GM12872 (cell line): ENCODE results near the gene SPTBN1.

Experiments
- TF ChIP-seq, protein P1 (sequence below): IDR thresholded peaks from 3 replicates; pipeline ENCODE4 v1.5.1; 2011; ENCODE audit warnings: low read depth, mild to moderate bottlenecking, low read length, moderate library complexity; ENCODE audit not compliant: insufficient read depth

The SPTBN1 gene

DNA sequence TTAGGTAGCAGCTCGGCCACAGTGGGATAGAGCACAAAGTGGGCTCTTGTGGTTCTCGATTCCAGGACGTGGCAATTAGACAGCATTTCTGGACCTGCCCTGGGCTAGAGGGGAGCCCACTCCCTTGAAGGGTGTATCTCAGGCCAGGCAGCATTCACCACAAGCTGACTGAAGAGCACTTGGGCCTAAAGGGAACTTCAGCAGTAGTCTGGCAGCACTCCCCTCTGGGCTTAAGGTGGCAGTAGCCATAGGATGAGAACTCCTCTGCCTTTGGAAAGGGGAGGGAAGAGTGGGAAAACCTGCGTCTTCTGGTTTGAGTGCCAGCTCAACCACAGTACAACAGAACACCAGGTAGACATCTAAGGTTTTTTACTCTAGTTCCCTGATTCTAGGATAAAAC, 239.3 kb downstream of the SPTBN1 start:
- TF ChIP-seq, protein P1, sequence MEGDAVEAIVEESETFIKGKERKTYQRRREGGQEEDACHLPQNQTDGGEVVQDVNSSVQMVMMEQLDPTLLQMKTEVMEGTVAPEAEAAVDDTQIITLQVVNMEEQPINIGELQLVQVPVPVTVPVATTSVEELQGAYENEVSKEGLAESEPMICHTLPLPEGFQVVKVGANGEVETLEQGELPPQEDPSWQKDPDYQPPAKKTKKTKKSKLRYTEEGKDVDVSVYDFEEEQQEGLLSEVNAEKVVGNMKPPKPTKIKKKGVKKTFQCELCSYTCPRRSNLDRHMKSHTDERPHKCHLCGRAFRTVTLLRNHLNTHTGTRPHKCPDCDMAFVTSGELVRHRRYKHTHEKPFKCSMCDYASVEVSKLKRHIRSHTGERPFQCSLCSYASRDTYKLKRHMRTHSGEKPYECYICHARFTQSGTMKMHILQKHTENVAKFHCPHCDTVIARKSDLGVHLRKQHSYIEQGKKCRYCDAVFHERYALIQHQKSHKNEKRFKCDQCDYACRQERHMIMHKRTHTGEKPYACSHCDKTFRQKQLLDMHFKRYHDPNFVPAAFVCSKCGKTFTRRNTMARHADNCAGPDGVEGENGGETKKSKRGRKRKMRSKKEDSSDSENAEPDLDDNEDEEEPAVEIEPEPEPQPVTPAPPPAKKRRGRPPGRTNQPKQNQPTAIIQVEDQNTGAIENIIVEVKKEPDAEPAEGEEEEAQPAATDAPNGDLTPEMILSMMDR, result no peak

DNA sequence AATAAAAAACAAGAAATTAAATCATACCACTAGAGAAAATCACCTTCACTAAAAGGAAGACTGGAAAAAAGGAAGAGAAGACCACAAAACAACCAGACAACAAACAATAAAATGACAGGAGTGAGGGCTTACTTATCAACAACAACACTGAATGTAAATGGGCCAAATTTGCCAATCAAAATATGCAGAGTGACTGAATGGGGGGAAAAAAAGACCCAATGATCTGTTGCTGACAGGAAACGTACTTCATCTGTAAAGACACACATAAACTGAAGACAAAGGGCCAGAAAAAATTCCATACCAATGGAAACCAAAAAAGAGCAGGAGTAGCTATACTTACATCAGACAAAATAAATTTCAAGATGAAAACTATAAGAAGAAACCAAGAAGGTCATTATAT, 241.8 kb downstream of the SPTBN1 start:
- TF ChIP-seq, protein P1, result no peak

DNA sequence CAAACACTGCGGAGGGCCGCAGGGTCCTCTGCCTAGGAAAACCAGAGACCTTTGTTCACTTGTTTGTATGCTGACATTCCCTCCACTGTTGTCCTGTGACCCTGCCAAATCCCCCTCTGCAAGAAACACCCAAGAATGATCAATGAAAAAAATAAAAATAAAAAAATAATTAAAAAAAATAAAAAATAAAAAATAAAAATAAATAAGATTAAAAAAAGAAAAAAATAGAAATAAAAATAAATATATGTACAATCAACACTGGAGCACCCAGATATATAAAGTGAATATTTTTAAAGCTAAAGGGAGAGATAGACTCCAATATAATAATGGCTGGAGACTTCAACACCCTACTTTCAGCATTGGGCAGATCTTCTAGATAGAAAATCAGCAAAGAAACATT, 243.5 kb downstream of the SPTBN1 start:
- TF ChIP-seq, protein P1, result no peak

DNA sequence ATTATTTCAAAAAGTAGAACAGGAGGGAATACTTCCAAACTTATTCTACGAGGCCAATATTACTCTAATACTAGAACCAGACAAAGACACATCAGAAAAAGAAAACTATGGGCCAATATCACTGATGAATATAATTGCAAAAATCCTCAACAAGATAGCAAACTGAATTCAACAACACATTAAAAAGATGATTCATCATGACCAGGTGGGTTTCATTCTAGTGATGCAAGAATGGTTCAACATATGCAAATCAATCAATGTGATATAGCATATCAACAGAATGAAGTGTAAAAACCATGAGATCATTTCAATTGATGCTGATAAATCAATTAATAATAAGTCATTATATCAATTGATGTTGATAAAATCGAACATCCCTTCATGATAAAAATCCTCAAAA, 244.9 kb downstream of the SPTBN1 start:
- TF ChIP-seq, protein P1, result no peak

DNA sequence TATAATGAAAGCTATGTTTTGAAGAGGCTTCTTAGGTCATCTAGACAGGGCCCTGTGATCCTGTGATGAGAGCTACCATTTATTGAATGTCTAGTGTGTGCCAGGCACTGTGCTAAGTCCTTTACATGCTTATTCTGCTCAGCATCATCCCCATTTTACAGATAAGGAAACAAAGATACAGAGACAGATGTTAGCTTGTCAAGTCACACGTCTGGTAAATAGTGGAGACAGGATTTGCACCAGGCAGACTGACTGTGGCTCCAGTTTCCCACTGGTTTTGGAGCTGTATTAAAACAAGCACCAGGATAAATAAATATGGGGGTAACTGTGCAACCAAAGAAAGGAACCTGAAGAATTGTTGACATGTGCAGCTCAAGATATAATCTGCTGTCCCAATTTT, 248.1 kb downstream of the SPTBN1 start:
- TF ChIP-seq, protein P1, result no peak

DNA sequence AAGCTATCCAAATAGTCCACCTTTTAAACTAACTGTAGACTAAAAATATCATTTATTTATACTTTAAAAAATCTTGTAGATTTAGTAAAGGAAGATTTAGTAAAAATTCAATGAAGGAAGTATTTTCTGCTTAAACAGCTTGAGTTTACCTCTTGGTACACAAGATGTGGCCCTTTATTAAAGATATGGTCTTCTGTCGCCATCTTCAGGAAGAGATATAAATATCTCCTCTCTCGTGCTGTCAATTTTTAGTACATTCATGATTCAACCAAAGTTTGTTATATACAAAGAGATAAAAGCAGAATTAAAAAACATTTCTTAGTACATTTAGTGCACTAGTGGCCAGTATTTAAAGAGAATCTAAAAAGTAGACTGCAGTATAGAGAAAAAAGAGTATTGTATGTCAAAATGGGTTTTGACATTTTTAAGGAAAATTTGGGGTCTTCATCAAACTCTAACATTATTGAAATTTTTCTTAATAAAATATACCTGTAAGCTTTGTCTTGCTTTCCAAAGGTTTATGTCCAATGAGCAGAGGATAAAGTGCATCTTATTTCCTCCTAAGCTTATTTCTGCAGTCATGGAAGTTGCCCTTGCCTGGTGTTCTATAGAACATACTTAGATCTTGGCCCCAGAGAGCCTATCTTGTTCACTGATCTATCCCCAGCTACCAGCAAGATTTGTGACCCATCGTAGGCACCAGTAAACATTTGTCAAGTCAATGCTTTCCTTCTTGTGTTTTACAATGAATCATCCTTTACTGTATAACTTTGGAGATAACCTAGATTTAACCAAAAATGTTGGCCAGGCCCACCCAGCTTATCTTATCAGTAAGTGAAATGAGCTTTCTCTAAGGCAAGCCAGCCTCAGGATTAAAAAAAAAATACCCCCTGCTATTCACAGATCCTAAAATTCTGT, 248.8 kb downstream of the SPTBN1 start:
- TF ChIP-seq, protein P1, result peak; percentile 30; the same call in 1 of the 3 replicates

DNA sequence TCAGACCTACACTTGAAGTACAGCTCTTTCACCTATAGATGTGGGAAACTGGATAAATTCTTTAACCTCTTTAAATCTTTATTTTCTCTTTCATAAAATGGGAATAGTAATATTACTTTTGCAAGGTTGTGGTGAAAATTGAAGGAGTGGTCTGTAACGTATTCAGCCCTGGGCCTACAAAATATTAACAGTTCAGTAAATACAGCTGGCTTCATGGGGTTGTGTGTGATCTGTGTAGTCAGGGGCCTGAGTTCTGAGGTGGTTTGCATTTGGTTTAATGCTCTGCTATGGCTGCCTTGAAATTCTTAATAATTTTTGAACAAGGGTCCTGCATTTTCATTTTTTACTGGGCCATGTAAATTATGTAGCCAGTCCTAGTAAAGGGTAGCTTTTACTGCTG, 250.5 kb downstream of the SPTBN1 start:
- TF ChIP-seq, protein P1, result no peak
